Transverse colon (tissue), 4 donors: Measurements from ENCODE around the gene ALS2CL.

Experiments used
- EP300 ChIP-seq: sonication (generic); formaldehyde crosslinking; IDR thresholded peaks from one replicate; pipeline ENCODE4 v1.6.1; 2017; ENCODE audit warnings: antibody characterized with exemption, low read depth
- POLR2A ChIP-seq: fragments of 450-650 bp; IDR thresholded peaks from one replicate; pipeline ENCODE4 v1.6.1; 2016; ENCODE audit warnings: antibody characterized with exemption, mild to moderate bottlenecking, moderate library complexity
- POLR2AphosphoS5 ChIP-seq, 3 donors: sonication (generic); formaldehyde crosslinking; IDR thresholded peaks; one replicate each; pipeline ENCODE4 v1.6.1; 2016; ENCODE audit warnings: antibody characterized with exemption in 3 of 3
- TF ChIP-seq, protein P1 (sequence below), 5 experiments: fragments of 200-600 bp in 3 of 5; fragments of 450-650 bp in 2 of 5; sonication (generic) in 3 of 5; IDR thresholded peaks; 1 replicate in 2 of 5; 2 replicates in 3 of 5; pipeline ENCODE4 v1.5.1; 2016 to 2017; ENCODE audit warnings: antibody characterized with exemption in 5 of 5, inconsistent platforms in 3 of 5, mild to moderate bottlenecking in 2 of 5, moderate library complexity in 1 of 5

DNA sequence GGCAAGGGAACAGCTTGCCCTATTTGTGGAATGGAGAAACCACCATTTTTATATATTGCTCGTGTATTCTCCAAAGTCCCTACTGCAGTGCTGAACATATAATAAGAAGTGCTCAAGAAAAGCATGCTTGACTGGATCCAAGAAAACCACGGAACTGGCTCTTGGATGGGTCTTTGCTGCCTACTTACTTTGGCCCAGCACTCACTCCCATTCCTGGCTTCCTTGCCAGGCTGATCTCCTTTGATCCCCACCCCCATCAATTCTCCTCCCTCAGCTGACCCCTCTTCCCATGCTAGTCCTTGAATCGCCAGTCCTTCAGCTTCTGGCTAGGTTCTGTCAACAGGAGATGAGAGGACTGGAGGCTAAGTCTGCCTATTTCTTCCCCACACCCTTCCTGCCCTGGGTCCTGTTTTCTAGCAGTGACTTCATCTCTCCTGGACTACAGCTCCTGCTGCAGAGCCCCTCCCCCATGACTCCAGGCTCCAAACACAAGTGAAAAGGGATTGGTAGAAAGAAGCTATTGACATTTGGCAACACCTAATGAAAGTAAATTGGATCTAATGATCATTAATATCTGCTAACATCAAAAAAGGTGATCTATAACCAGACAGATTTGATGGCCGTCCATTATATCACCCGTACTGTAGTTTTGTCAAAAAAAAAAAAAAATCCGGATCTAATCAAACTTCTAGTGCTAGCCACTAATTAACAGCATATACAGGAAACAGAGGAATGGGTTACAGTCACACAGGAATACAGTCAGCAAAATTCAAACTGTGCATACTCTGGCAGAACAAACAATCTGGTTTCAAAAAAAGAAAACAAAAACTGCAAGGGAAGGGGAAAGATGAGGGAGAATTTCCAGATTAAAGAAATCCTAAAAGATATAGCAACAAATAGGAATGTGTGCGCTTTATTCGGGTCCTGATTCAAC lies 73.4 kb downstream of the ALS2CL start:
- TF ChIP-seq, protein P1, sequence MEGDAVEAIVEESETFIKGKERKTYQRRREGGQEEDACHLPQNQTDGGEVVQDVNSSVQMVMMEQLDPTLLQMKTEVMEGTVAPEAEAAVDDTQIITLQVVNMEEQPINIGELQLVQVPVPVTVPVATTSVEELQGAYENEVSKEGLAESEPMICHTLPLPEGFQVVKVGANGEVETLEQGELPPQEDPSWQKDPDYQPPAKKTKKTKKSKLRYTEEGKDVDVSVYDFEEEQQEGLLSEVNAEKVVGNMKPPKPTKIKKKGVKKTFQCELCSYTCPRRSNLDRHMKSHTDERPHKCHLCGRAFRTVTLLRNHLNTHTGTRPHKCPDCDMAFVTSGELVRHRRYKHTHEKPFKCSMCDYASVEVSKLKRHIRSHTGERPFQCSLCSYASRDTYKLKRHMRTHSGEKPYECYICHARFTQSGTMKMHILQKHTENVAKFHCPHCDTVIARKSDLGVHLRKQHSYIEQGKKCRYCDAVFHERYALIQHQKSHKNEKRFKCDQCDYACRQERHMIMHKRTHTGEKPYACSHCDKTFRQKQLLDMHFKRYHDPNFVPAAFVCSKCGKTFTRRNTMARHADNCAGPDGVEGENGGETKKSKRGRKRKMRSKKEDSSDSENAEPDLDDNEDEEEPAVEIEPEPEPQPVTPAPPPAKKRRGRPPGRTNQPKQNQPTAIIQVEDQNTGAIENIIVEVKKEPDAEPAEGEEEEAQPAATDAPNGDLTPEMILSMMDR (IDR thresholded peaks at IDR 0.05): no peak
- no peak for TF ChIP-seq POLR2AphosphoS5 (IDR thresholded peaks at IDR 0.05)
- no peak for TF ChIP-seq POLR2A
- no peak for TF ChIP-seq EP300
